ENCODE measurements around the gene ODC1.

The ODC1 gene

DNA sequence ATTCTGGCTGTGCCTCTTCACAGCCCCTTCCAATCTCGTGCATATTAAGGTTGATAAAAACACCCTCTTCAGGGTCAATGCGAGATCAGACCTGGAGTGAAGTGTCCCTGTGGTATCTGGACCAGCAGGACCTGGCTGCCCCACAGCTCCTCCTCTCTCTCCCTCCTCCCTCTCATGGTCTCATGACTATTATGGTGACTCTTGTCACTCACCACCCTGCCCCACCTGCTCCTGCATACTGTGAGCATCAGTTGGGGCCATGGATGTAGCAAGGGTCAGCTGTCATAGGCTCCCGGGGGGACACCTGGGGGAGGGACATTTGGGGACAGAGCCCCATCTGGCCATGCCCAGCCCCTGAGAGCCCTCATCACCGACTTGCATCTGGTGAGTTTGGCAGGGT, 50.2 kb downstream of the ODC1 start:
- no peak for TF ChIP-seq ELF4 (IDR thresholded peaks at IDR 0.05)
- no peak for TF ChIP-seq NFRKB (IDR thresholded peaks at IDR 0.05)
- no peak for TF ChIP-seq SP1 (IDR thresholded peaks at IDR 0.05)
- TF ChIP-seq ZNF384 (IDR thresholded peaks at IDR 0.05): no peak
- no peak for TF ChIP-seq L3MBTL2 (conservative IDR thresholded peaks at IDR 0.05)
- no peak for TF ChIP-seq CTBP1 (IDR thresholded peaks at IDR 0.05; ENCODE audit: borderline replicate concordance)
- no peak for DNase-seq (ENCODE audit: extremely low spot score)
- ChIA-PET POLR2A (no interaction called here), CTCF (no interaction called here)

DNA sequence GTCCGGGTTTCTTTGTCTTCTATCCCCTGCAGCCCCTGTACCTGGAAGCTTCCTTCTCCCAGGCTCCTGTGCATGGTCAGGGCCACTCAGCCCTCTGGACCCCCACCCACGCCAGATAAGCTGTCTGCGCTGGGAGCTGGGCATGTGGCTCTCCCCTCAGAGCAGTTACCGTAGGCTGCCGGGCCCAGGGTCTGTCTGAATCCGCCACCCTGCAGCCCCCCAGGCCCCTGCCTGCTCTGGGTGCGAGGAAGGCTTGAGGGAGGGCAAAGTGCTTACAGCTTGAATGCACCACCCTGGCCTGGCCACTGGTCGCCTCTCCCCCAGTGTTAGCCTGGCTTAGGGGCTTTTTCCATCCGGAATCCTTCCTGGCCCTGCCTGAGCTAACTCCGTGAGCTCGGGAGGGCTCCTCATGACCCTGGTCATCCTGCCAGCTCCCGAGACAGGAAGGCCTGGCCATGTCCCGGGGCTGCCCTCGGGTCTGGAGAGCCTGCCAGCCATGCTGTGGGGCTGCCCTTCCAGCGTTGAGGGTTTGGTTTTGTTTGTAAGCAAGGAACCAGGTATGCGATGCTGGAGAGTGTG, 50.7 kb downstream of the ODC1 start:
- ChIA-PET POLR2A (no interaction called here), CTCF (no interaction called here)
- TF ChIP-seq FOXK2 (IDR thresholded peaks at IDR 0.05) (no peak), SP1 (IDR thresholded peaks at IDR 0.05) (no peak), FOXA1 (IDR thresholded peaks at IDR 0.05) (no peak), CTBP1 (IDR thresholded peaks at IDR 0.05; ENCODE audit: borderline replicate concordance) (no peak), SUZ12 (IDR thresholded peaks at IDR 0.05) (no peak), TARDBP (IDR thresholded peaks at IDR 0.05) (no peak), HDGF (IDR thresholded peaks at IDR 0.05; ENCODE audit: borderline replicate concordance) (no peak), LEF1 (IDR thresholded peaks at IDR 0.05; ENCODE audit: borderline replicate concordance) (no peak), NFRKB (IDR thresholded peaks at IDR 0.05) (no peak), ZNF384 (IDR thresholded peaks at IDR 0.05) (no peak), BHLHE40 (IDR thresholded peaks at IDR 0.05; ENCODE audit: borderline replicate concordance) (no peak), ELF4 (IDR thresholded peaks at IDR 0.05) (no peak), FOXM1 (IDR thresholded peaks at IDR 0.05; ENCODE audit: borderline replicate concordance) (no peak)
- TF ChIP-seq, protein P1, sequence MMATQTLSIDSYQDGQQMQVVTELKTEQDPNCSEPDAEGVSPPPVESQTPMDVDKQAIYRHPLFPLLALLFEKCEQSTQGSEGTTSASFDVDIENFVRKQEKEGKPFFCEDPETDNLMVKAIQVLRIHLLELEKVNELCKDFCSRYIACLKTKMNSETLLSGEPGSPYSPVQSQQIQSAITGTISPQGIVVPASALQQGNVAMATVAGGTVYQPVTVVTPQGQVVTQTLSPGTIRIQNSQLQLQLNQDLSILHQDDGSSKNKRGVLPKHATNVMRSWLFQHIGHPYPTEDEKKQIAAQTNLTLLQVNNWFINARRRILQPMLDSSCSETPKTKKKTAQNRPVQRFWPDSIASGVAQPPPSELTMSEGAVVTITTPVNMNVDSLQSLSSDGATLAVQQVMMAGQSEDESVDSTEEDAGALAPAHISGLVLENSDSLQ (IDR thresholded peaks at IDR 0.05): no peak
- no peak for DNase-seq (ENCODE audit: extremely low spot score)

DNA sequence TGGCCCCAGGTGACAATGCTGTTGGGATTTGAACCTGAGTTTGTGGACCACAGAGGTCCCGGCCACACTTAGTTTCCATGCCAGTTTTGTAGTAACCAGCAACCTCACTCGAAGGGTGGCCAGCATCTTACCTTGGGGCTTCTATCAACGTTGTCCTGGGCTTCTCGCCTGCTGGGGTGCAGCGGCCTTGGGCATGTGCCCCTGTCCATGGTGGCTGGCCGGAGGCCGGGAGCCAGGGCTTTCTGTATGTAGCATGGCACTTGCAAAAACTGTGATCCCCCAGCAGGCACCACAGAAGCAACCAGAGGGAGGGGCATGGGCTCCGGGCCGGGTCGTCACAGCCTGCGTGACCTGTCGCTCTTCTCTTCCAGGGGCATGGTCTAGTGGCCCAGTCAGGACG, 51.7 kb downstream of the ODC1 start:
- no peak for DNase-seq (ENCODE audit: extremely low spot score)
- no peak for TF ChIP-seq SP1 (IDR thresholded peaks at IDR 0.05)
- CTCF ChIA-PET: no interaction called here
- POLR2A ChIA-PET: no interaction called here

DNA sequence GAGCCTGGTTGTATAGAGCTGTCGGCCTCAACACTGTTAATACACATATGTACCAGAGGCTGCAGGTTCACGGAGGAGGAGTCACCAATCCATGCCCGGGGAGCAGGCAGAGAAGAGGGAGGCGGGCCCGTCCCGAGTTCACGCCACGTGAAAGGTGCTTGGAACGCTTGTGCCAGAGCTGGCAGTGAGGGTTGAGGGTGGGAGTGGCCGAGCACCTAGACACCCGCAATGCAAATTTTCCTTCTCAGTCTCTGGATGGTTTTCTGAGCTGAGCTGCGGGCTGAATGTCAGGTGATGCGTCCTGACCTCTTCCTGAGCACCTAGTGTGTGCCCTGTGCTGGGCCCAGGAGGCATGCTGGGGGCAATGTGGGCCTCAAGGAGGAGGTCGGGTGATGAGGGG, 52.2 kb downstream of the ODC1 start:
- ChIA-PET POLR2A (no interaction called here), CTCF (interaction anchor here (1.0 kb wide), 1 partner anchor 14 kb away, joined by 3 read pairs; no protein-coding TSS in a partner anchor)
- DNase-seq (ENCODE audit: extremely low spot score): no peak
- TF ChIP-seq BHLHE40 (IDR thresholded peaks at IDR 0.05; ENCODE audit: borderline replicate concordance): no peak
- no peak for TF ChIP-seq SUZ12 (IDR thresholded peaks at IDR 0.05)
- TF ChIP-seq LEF1 (IDR thresholded peaks at IDR 0.05; ENCODE audit: borderline replicate concordance): no peak
- TF ChIP-seq, protein P1 (IDR thresholded peaks at IDR 0.05): no peak
- no peak for TF ChIP-seq FOXK2 (IDR thresholded peaks at IDR 0.05)
- TF ChIP-seq NFRKB (IDR thresholded peaks at IDR 0.05): no peak
- TF ChIP-seq ELF4 (IDR thresholded peaks at IDR 0.05): no peak
- no peak for TF ChIP-seq HDGF (IDR thresholded peaks at IDR 0.05; ENCODE audit: borderline replicate concordance)
- no peak for TF ChIP-seq TARDBP (IDR thresholded peaks at IDR 0.05)
- TF ChIP-seq CTBP1 (IDR thresholded peaks at IDR 0.05; ENCODE audit: borderline replicate concordance): no peak
- TF ChIP-seq FOXA1 (IDR thresholded peaks at IDR 0.05): no peak
- TF ChIP-seq L3MBTL2 (conservative IDR thresholded peaks at IDR 0.05): no peak
- TF ChIP-seq ARNT (IDR thresholded peaks at IDR 0.05): no peak
- TF ChIP-seq SP1 (IDR thresholded peaks at IDR 0.05): no peak
- TF ChIP-seq ZNF384 (IDR thresholded peaks at IDR 0.05): no peak
- TF ChIP-seq FOXM1 (IDR thresholded peaks at IDR 0.05; ENCODE audit: borderline replicate concordance): no peak

DNA sequence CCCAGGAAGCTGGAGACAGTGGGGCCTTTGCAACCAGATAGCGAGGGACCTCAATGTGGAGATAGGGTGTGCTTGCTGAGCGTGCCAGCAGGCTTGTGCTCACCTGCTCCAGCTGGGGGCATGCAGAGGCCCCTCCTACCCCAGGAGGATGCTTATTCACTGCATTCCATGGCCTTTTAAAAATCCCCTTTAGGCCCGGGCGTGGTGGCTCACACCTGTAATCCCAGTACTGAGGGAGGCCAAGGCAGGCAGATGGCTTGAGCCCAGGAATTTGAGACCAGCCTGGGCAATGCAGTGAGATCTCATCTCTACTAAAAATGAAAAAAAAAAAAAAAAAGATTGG, 54.5 kb downstream of the ODC1 start:
- DNase-seq (ENCODE audit: extremely low spot score): no peak
- TF ChIP-seq ARNT (IDR thresholded peaks at IDR 0.05): no peak
- TF ChIP-seq SP1 (IDR thresholded peaks at IDR 0.05): no peak
- no peak for TF ChIP-seq NFRKB (IDR thresholded peaks at IDR 0.05)
- TF ChIP-seq L3MBTL2 (conservative IDR thresholded peaks at IDR 0.05): no peak
- TF ChIP-seq FOXA1 (IDR thresholded peaks at IDR 0.05): no peak
- no peak for TF ChIP-seq FOXK2 (IDR thresholded peaks at IDR 0.05)
- TF ChIP-seq SUZ12 (IDR thresholded peaks at IDR 0.05): no peak
- no peak for TF ChIP-seq CTBP1 (IDR thresholded peaks at IDR 0.05; ENCODE audit: borderline replicate concordance)
- no peak for TF ChIP-seq TARDBP (IDR thresholded peaks at IDR 0.05)
- no peak for TF ChIP-seq HDGF (IDR thresholded peaks at IDR 0.05; ENCODE audit: borderline replicate concordance)
- no peak for TF ChIP-seq ZNF384 (IDR thresholded peaks at IDR 0.05)
- TF ChIP-seq FOXM1 (IDR thresholded peaks at IDR 0.05; ENCODE audit: borderline replicate concordance): no peak
- TF ChIP-seq LEF1 (IDR thresholded peaks at IDR 0.05; ENCODE audit: borderline replicate concordance): no peak
- TF ChIP-seq ELF4 (IDR thresholded peaks at IDR 0.05): no peak
- TF ChIP-seq BHLHE40 (IDR thresholded peaks at IDR 0.05; ENCODE audit: borderline replicate concordance): no peak
- TF ChIP-seq, protein P1 (IDR thresholded peaks at IDR 0.05): no peak
- CTCF ChIA-PET: interaction anchor here (0.6 to 0.9 kb wide), 2 partner anchors 9 to 15 kb away, joined by 4 to 5 read pairs; no protein-coding TSS in a partner anchor
- POLR2A ChIA-PET: no interaction called here

DNA sequence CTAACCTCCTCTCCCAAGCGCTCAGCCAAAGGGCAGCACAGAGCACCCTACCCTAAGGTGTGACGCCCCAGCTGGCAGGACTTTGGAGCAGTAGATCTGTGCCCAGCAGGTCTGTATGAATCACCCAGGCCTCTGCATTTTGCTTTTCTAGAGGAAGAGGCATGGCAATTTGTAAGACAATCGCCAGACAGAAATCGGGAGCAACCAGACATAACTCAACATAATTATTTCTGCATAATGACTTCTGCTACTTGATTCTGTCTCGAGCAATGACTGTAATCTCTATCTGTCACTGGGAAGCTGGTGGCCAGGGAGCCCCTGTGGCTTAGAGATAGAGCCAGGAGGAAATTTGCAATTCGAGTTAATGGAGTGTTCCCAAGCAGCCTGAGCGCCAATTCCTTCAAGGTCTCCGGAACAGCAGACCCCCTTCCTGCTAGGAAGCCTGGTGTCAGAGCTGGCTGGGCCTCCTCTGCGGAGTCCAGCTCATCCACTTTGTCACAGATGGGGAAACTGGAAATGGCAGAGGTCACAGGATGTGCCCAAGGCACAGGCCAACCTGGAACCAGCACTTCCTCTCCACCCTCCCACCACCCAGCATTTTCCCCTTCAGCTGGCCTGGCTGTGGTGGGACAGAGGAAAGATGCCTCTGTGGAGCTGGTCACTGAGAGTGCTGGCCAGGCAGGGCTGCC, 55.0 kb downstream of the ODC1 start:
- POLR2A ChIA-PET: no interaction called here
- no peak for DNase-seq (ENCODE audit: extremely low spot score)
- TF ChIP-seq SUZ12 (IDR thresholded peaks at IDR 0.05) (no peak), FOXA1 (IDR thresholded peaks at IDR 0.05) (no peak), ARNT (IDR thresholded peaks at IDR 0.05) (no peak), CTBP1 (IDR thresholded peaks at IDR 0.05; ENCODE audit: borderline replicate concordance) (no peak), TARDBP (IDR thresholded peaks at IDR 0.05) (no peak), ZNF384 (IDR thresholded peaks at IDR 0.05) (no peak), HDGF (IDR thresholded peaks at IDR 0.05; ENCODE audit: borderline replicate concordance) (no peak)
- TF ChIP-seq, protein P1 (IDR thresholded peaks at IDR 0.05): no peak
- CTCF ChIA-PET: no interaction called here

Data from HEK293T (cell line).